ENCODE data around the gene RNF220.

Gene RNF220

GRCh38 chr1:44405031-44405797 is at the start of gene RNF220:
TSS of gene RNF220 (plus strand) at chr1:44405255.
- DNase-seq (ENCODE audit: low spot score), result peak; percentile 77

GRCh38 chr1:44355582-44356305 is 49.3 kb upstream of the RNF220 start:
- no peak for DNase-seq (ENCODE audit: low spot score)

DNA sequence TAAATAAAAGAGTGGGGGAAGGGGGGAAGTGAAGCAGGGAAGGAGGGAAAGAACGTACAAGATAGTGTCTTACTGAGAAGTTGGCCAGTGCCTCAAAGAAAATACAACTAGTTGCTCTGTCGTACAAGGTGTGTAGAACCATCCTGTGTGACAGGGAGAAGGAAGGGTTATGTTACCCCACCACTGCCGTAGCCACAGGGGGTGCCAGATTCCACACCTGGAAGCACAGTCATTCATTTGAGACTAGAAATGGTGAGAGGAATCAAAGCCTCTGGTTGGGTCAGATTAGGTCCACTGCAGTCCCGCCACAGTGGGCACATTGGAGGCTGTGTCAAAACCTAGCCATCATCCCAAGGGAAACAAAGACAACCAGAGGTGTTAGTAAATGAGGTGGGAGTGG is 47.3 kb upstream of the RNF220 start:
- DNase-seq (ENCODE audit: low spot score), result no peak

GRCh38 chr1:44359234-44359935 is 45.7 kb upstream of the RNF220 start:
- no peak for DNase-seq (ENCODE audit: low spot score)

DNA sequence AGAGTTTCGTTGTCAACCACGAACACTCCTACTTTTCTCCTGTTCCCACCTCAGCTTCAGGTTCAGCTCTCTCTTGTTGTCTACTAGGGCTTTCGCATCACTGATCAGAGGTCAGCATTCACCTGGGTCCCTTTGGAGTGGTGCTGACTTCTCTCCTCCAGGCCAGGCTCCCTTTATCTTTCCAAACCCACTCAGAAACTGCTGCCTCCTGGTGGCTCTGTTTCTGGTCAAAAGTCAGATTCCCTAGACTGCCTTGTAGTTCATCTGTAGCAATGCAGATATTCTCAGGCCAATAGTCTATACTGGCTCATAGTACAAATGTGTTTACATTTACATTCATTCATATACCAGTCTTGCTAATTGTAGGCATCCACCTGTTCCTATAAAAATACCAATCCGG is 43.6 kb upstream of the RNF220 start:
- peak; percentile 23 for DNase-seq (ENCODE audit: low spot score)

GRCh38 chr1:44366371-44366975 is 38.6 kb upstream of the RNF220 start:
- peak; percentile 6 for DNase-seq (ENCODE audit: low spot score)

- no peak for DNase-seq (ENCODE audit: low spot score)
These were observed 37.1 kb upstream of the RNF220 start for GRCh38 chr1:44367944-44368343.

- DNase-seq (ENCODE audit: low spot score), result no peak
These were observed 36.4 kb upstream of the RNF220 start for GRCh38 chr1:44368471-44369151.

GRCh38 chr1:44371206-44371605 is 33.8 kb upstream of the RNF220 start:
- DNase-seq (ENCODE audit: low spot score), result no peak

- DNase-seq (ENCODE audit: low spot score), result no peak
These were observed 29.5 kb upstream of the RNF220 start for GRCh38 chr1:44375547-44375946.

GRCh38 chr1:44377925-44378784 is 26.9 kb upstream of the RNF220 start:
- DNase-seq (ENCODE audit: low spot score), result no peak

GRCh38 chr1:44380666-44381177 is 24.3 kb upstream of the RNF220 start:
- no peak for DNase-seq (ENCODE audit: low spot score)

DNA sequence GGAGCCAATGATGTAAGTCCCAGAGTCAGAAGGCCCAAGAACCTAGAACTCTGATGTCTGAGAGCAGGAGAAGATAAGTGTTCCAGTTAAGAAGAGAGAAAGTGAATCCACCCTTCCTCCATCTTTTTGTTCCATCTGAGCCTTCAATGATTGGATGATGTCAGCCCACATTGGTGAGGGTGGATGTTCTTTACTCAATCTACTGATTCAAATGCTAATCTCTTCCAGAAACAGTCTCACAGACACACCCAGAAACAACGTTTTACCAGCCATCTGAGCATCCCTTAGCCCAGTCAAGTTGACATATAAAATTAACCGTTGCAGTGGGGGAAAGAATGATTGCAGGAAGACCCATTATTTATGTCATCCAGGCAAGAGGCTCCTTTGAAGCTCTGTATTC is 16.5 kb upstream of the RNF220 start:
- DNase-seq (ENCODE audit: low spot score), result no peak

- no peak for DNase-seq (ENCODE audit: low spot score)
These were observed 15.6 kb upstream of the RNF220 start for GRCh38 chr1:44389437-44389836.

- no peak for DNase-seq (ENCODE audit: low spot score)
These were observed 14.8 kb upstream of the RNF220 start for GRCh38 chr1:44390277-44390676.

DNA sequence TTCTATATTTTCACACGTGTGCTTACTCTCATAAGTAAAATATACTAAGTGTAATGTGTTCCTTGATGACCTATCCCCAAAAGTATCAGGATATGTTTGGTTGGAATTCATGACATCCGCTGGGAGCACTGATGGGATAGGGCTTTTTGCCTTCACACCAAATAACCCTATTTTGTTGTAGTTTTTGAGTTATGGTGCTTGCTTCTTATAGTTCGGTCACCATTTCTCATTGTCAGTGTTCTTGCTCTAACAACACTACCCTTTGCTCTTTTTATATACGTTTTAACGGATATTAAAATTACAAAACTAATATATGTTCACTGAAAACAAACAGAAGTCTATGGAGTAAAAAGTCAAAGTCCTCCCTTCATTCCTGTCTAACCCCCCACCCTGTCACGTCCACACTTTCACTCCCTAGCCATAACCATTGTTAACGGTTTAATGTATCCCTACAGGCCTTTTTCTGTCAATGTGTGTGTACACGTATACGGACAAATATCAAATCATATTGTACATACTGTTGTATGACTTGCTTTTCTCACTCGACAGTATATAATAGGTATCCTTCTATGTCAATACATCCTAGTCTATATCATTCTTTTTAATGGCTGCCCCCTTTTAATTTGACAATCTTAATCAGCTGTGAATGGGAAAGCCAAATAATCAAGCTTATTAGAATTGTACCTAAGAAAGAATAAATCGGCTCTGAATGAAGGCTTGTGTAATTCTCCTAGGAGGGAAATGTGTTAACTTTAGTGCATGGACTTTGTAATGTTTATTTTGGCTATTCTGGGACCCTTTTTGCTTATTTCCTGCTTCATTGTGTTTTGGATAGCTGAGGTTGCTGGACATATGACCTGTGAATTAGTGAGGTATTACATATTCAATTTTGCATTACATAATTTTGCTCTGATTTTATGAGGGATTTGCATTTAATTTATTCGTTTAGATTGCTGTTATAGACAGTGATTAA is 3.5 kb upstream of the RNF220 start:
- DNase-seq (ENCODE audit: low spot score), result no peak

DNA sequence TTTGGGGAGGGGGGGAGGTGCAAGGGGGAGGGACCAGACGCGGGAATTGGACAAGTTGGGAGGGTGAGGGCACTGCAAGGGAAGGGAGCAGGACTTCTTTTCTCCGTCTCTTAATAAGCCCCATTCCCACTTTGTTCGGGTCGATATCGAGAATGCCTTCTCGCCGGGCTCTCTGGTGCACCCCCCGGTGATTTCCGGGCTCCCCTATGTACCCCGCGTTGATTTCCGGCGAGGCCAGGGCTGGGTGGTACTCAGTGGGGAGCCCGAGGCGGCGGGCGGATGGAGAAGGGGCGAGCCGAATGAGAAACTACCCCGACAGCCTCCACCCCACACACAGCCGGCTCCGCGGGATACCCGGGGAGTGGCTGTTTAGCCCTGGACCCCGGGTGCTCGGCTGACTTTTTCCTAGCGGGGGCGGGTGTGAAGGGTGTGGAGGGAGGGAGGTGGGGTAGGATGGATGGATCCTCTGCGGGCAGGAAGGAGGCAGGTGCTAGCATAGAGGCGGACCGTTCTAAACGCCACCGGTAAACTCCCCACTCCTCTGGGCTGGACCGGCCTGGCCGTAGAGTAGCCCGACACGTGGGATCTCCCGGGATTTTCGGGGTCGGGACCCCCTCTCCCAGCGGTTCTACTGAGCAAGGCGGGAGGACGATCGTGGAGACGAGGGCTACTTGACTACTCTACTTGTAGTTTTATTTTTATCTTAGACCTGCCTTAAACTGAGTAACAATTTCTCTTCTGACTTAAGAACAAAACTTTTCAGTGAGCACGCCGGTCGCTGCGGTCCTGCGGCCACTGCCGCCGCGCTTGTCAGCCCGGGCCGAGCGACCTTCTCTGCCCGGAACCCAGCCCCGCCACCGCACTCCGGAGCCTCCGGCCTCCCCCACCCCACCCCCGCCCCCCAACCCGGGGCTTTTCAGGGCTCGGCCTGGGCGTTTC is 1.0 kb downstream of the RNF220 start:
- no peak for DNase-seq (ENCODE audit: low spot score)

DNA sequence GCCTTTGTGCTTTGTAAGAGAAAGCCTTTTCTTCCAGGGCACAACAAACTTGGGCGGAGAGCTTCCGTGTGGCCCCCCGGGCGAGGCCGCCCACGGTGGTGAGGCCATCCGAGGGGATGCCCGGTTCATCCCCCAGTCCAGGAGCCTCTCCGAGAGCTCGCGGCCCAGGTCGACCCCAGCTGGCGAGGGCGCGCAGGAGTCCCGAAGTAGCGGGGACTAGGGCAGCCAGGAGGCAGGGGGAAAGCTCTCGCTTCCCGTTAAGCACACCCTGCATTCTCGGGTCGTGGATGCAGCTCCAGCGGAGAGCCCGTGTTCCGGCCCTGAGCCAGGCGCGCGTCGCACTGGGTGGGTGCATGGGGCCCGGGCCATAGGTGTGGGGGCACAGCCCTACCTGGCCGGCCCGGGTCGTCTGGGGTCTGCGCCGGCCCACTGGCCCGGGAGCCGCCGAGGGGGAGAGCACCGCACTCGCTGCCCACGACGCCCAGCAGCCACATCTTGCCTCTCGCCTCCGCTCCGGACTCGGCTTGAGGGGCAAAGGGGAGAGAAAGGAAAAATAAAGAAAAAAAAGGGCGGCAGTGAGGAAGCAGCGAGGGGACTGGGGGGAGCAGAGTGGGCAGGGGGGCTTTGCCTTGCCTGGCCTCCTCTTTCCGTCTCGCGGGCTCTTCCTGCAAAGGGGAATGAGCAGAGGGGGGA is 1.8 kb downstream of the RNF220 start:
- no peak for DNase-seq (ENCODE audit: low spot score)

All from left forelimb (tissue), 1 donor.